ENCODE results near the gene CHDH.

- no peak for TF ChIP-seq POLR2A (IDR thresholded peaks at IDR 0.05; ENCODE audit: low read length)
- no peak for TF ChIP-seq GATA1 (IDR thresholded peaks at IDR 0.05; ENCODE audit: low read depth, low read length)
Observed at GRCh38 chr3:53856964-53857363, 10.7 kb upstream of the CHDH start.
